ENCODE measurements around the gene ETFA. TPM values are rescaled to one million over a fixed set of nuclear protein-coding genes. Genes with fewer than 3 reads are reported as not detected.

The ETFA gene
- total and polyA plus RNA-seq, 10 of the 15 experiments (the other 5 are each of a cell fraction or from before 2014, with no cell fraction given), result 114 to 331 (median 152) TPM

DNA sequence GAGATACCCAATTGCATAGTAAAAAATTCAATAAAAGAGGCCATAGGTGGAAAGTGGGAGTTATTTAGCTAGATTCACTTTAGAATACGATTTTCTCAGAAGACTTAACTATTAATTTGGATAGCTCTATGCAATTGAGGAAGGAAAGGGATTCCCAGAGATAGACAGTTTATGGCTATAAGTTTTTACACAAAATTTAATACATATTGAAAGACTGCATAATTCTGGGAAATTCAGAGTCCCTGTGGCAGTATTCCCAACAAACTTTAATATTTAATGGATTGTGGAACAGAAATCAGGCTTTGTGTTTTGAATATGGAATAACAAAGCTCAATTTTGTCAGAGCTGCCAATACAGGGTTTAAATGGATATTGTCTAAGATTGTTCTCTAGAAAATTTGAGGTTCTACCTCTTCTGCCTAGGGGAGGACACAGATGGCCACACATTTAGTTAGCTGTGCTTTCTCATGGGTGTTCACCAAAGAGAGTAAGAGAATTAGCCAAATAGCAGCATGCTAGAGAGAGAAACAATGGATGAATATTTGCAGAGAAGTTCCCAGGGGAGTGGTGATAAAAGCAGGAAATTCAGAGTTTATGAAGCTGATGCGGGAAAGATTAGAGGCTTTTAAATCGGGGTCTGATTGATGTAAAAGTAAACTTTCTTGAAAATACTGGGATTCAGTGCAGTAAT lies 33.8 kb upstream of the ETFA start:
- ATAC-seq (no peak), FAIRE-seq (no peak), DNase-seq (ENCODE audit: low read depth, low spot score) (no peak)
- H4K20me1 ChIP-seq (ENCODE audit: control insufficient read depth, insufficient read depth), result no peaks in the 10 kb centered on the region
- no peak overlapping the region for H3K4me3 ChIP-seq
- in situ Hi-C loops (cut with MboI), result no loop called here
- H3K9ac ChIP-seq (ENCODE audit: control insufficient read depth, insufficient read depth, low read length), result no peak overlapping the region
- SMC1A ChIA-PET (ENCODE audit: uncharacterized antibody, unreplicated experiment), result interaction anchor here (1.0 to 1.3 kb wide), 4 partner anchors 9 to 521 kb away, joined by 3 to 5 read pairs (median 3); partner anchors contain the start of gene ISL2
- peaks cover 15% of the 10 kb centered on the region for H3K4me1 ChIP-seq (ENCODE audit: control insufficient read depth, insufficient read depth, low read length)
- no peak overlapping the region for H2AFZ ChIP-seq (ENCODE audit: control insufficient read depth, low read depth, low read length)
- intact Hi-C loops (cut with micrococcal nuclease; ENCODE audit: unreplicated experiment), result loop anchor here (5.0 kb wide), 1 partner anchor 497 kb away; no protein-coding TSS in a partner anchor
- H3K4me2 ChIP-seq (ENCODE audit: control insufficient read depth, insufficient read depth), result no peak overlapping the region
- H3K36me3 ChIP-seq (ENCODE audit: control insufficient read depth in 2 of 2, insufficient read depth in 2 of 2, low read length in 1 of 2), result no peaks in the 10 kb centered on the region
- RAD21 ChIA-PET (ENCODE audit: unreplicated experiment), result interaction anchor here (0.6 to 1.2 kb wide), 2 partner anchors 9 to 34 kb away, joined by 3 read pairs; partner anchors contain the start of genes ETFA and ISL2
- WGBS (ENCODE audit: insufficient coverage, insufficient replicate concordance, low lambda C conversion rate, missing lambda C conversion rate), result 32% methylated on average over 3 of the region's 3 CpGs
- no peak for TF ChIP-seq CBX3 (IDR thresholded peaks at IDR 0.05; ENCODE audit: borderline replicate concordance, low read depth)
- H3K27ac ChIP-seq (ENCODE audit: control insufficient read depth, insufficient read depth), result no peak overlapping the region
- BruUV-seq (replicated peaks), result no TSS peak
- CTCF ChIA-PET, result interaction anchor here (0.9 to 1.9 kb wide), 5 partner anchors 9 to 17 kb away, joined by 3 to 7 read pairs (median 3); partner anchors contain the start of gene ISL2
- no peaks in the 10 kb centered on the region; the same call in 1 of the 3 replicates for H3K9me3 ChIP-seq (replicated peaks; ENCODE audit: control insufficient read depth, insufficient read depth, low read length)
- peaks cover 21 to 39% of the 10 kb centered on the region in 2 experiments for H3K27me3 ChIP-seq (replicated peaks in 1 of 2; ENCODE audit: control insufficient read depth in 2 of 2, insufficient read depth in 2 of 2, low read length in 1 of 2)
- no peaks in the 10 kb centered on the region for H3K79me2 ChIP-seq (ENCODE audit: control insufficient read depth, insufficient read depth, low read length)
- POLR2A ChIA-PET, result no interaction called here

DNA sequence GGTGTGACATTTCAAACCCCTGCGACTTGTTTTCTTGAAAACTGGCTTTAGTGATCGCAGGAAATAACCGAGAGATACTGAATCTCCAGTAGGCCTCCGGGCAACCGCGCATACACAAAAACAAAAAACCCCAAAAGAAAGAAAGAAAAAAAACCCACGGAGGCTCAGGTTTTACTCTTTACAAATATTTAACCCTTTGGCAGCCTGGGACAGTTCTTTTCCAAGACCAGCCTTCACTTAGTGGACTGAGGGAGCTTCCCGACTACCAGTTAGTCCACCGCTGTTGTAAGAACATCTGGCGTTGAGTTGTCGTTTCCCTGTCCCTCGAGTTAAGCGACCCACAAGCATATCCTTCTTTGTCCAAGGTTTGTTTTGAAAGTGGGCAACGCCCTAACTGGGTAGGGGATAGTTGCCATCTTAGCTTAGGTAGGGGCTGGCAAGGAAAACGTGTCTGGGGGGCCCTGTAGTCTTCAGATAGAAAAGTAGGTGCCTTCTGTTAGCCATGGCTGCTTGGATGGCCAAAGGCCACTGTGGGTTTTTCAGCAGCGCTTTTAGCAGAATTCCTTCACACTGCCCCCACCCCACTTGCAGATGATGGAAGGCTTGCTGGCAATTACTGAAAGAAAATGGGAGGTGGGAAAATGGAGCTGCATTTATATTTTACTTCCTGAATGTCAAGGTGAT lies 32.2 kb upstream of the ETFA start:
- Histone ChIP-seq H2AFZ (ENCODE audit: control insufficient read depth, low read depth, low read length) (no peak overlapping the region), H3K36me3 (ENCODE audit: control insufficient read depth in 2 of 2, insufficient read depth in 2 of 2, low read length in 1 of 2) (no peaks in the 10 kb centered on the region), H3K4me2 (ENCODE audit: control insufficient read depth, insufficient read depth) (no peak overlapping the region), H4K20me1 (ENCODE audit: control insufficient read depth, insufficient read depth) (no peaks in the 10 kb centered on the region), H3K4me3 (no peak overlapping the region), H3K9ac (ENCODE audit: control insufficient read depth, insufficient read depth, low read length) (no peak overlapping the region), H3K9me3 (replicated peaks; ENCODE audit: control insufficient read depth, insufficient read depth, low read length) (no peaks in the 10 kb centered on the region; the same call in 1 of the 3 replicates), H3K27ac (ENCODE audit: control insufficient read depth, insufficient read depth) (no peak overlapping the region), H3K4me1 (ENCODE audit: control insufficient read depth, insufficient read depth, low read length) (peaks cover 25% of the 10 kb centered on the region), H3K79me2 (ENCODE audit: control insufficient read depth, insufficient read depth, low read length) (no peaks in the 10 kb centered on the region; the same call in 1 of the 2 replicates), H3K27me3 (replicated peaks in 1 of 2; ENCODE audit: control insufficient read depth in 2 of 2, insufficient read depth in 2 of 2, low read length in 1 of 2) (peaks cover 28 to 44% of the 10 kb centered on the region in 2 experiments)
- ChIA-PET POLR2A (no interaction called here), SMC1A (ENCODE audit: uncharacterized antibody, unreplicated experiment) (interaction anchor here (1.2 kb wide), 1 partner anchor 9 kb away, joined by 3 read pairs; no protein-coding TSS in a partner anchor), RAD21 (ENCODE audit: unreplicated experiment) (no interaction called here), CTCF (no interaction called here)
- no peak for FAIRE-seq
- no TSS peak for BruUV-seq (replicated peaks)
- no peak for ATAC-seq
- in situ Hi-C loops (cut with MboI) (no loop called here), intact Hi-C loops (cut with micrococcal nuclease; ENCODE audit: unreplicated experiment) (no loop called here)
- no peak for DNase-seq (ENCODE audit: low read depth, low spot score)
- 71% methylated on average over 16 of the region's 16 CpGs for WGBS (ENCODE audit: insufficient coverage, insufficient replicate concordance, low lambda C conversion rate, missing lambda C conversion rate)
- no peak for TF ChIP-seq FOXM1 (IDR thresholded peaks at IDR 0.05; ENCODE audit: low read depth, low read length)
- no peak for TF ChIP-seq SRF (IDR thresholded peaks at IDR 0.05; ENCODE audit: low read depth in 2 of 2, low read length in 2 of 2)
- no peak for TF ChIP-seq POU2F2 (IDR thresholded peaks at IDR 0.05; ENCODE audit: borderline replicate concordance, low read depth, low read length)
- TF ChIP-seq, protein P1, sequence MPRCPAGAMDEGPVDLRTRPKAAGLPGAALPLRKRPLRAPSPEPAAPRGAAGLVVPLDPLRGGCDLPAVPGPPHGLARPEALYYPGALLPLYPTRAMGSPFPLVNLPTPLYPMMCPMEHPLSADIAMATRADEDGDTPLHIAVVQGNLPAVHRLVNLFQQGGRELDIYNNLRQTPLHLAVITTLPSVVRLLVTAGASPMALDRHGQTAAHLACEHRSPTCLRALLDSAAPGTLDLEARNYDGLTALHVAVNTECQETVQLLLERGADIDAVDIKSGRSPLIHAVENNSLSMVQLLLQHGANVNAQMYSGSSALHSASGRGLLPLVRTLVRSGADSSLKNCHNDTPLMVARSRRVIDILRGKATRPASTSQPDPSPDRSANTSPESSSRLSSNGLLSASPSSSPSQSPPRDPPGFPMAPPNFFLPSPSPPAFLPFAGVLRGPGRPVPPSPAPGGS (IDR thresholded peaks at IDR 0.05; ENCODE audit: borderline replicate concordance, insufficient read depth, low read depth, low read length, poor library complexity, severe bottlenecking), result no peak
- TF ChIP-seq IRF4 (IDR thresholded peaks at IDR 0.05; ENCODE audit: low read depth, low read length), result no peak
- TF ChIP-seq BACH1 (IDR thresholded peaks at IDR 0.05; ENCODE audit: borderline replicate concordance), result no peak
- TF ChIP-seq RB1 (IDR thresholded peaks at IDR 0.05; ENCODE audit: borderline replicate concordance), result no peak
- TF ChIP-seq, protein P2, sequence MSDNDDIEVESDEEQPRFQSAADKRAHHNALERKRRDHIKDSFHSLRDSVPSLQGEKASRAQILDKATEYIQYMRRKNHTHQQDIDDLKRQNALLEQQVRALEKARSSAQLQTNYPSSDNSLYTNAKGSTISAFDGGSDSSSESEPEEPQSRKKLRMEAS (IDR thresholded peaks at IDR 0.05; ENCODE audit: low read depth, low read length), result no peak
- TF ChIP-seq POLR2AphosphoS5 (IDR thresholded peaks at IDR 0.05; ENCODE audit: low read length), result no peak
- TF ChIP-seq ESRRA (IDR thresholded peaks at IDR 0.05; ENCODE audit: low read length), result no peak
- no peak for TF ChIP-seq HCFC1 (IDR thresholded peaks at IDR 0.05; ENCODE audit: low read length)
- no peak for TF ChIP-seq MYC (IDR thresholded peaks at IDR 0.05; ENCODE audit: insufficient read depth, insufficient read length, insufficient replicate concordance, low read length, severe bottlenecking)
- no peak for TF ChIP-seq MEF2A (IDR thresholded peaks at IDR 0.05; ENCODE audit: insufficient read depth, low read depth, low read length)

Data from GM12878 (cell line).